ENCODE data around the gene NR4A3. TPM values are rescaled to one million over a fixed set of nuclear protein-coding genes. Genes with fewer than 3 reads are reported as not detected.
"Not testable (repeated sequence)": the region's sequence is repeated elsewhere in the genome, so short reads cannot be mapped to it uniquely, and the experiment has no call there.

Gene NR4A3
- total RNA-seq (2014; rRNA removed; shearing (Covaris generic)) = 37.7 and 43.5 TPM in 2 replicates
- 65.3 and 84.6 TPM in 2 replicates for polyA plus RNA-seq (2015; cell fraction: cytosol; rRNA removed)
- polyA plus RNA-seq (2015; cell fraction: nucleus; rRNA removed) = 34.7 and 36.0 TPM in 2 replicates

DNA sequence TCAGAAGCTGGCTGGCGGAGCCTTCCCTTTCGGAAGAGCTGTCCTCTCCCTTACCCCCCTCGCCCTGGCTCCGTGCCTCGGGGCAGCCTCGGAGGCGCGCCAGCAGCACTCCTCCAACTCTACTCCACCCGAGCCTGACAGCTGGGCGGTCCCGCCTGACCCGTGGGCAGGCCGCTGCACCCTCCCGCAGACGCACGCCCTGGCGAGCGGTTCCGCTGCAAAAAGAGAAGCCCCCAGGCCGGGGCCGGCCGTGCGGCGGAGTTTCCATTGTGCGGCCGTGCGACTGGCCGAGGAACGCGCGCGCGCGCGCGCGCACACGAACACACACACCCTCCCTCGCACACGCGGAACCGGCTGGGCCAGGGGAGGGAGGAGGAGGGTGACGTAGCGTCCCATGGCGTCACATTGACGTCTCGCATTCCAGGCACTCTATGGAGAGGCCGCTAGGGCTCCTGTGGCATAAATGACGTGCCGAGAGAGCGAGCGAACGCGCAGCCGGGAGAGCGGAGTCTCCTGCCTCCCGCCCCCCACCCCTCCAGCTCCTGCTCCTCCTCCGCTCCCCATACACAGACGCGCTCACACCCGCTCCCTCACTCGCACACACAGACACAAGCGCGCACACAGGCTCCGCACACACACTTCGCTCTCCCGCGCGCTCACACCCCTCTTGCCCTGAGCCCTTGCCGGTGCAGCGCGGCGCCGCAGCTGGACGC lies at the start of gene NR4A3:
TSS of gene NR4A3 (plus strand) at position 490 of the 713 bp plus-strand sequence. CDS start 6,158 bp downstream, outside the sequence.
- in situ Hi-C loops (cut with HindIII; ENCODE audit: low pct_unique_long_range_greater_than_20kb, low sequenced_read_pairs) = no loop called here
- DNase-seq (ENCODE audit: low read depth, low spot score) = peak; percentile 99

DNA sequence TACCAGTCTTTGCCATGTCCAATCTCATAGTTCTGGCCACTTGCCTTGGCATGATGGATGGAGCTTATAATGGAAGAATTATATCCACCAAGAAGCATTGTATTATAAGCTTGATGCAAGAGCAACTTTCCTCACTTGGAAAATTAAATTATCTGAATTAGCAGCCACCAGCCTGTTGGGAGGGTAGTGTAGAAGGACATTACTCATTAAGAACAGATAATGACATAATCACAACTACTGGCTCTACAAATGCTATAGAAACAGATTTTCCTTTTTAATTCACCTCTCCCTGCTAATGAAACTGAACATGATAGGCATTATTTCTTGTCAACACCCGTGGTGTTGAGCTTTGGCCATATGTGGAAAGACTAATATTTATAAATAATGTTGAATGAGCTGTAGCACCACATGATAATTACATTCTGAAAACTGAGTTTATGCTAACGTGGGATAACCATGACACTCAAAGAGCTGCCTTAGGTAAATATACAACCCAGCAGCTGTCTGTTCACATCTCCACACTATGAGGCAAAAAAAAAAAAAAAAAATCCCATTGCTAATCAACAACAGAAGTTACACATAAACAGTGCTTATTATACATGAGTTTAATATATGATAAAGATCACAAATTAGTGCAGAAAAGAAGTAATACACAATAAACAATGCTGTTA lies 48.1 kb upstream of the NR4A3 start:
- DNase-seq (ENCODE audit: low read depth, low spot score) = no peak
- in situ Hi-C loops (cut with HindIII; ENCODE audit: low pct_unique_long_range_greater_than_20kb, low sequenced_read_pairs) = no loop called here

DNA sequence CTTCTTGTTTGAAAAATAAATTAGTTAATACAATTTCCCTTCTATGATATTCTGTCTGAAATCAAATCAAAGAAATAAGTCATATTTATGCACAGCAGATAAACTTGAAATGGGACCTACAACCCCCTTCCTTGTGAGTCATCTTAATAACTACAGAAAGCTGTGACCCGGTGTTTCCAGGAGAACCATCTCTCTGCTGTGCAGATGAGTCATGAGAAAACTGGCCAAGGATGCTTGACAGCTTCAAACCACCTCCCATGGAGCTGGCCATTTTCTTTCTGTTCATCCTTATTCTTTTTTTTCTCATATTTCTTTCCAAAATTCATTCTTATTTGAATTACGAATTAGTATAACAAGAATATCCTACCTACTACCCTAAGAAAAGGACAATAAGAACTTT lies 43.4 kb upstream of the NR4A3 start:
- in situ Hi-C loops (cut with HindIII; ENCODE audit: low pct_unique_long_range_greater_than_20kb, low sequenced_read_pairs) = no loop called here
- DNase-seq (ENCODE audit: low read depth, low spot score) = no peak

DNA sequence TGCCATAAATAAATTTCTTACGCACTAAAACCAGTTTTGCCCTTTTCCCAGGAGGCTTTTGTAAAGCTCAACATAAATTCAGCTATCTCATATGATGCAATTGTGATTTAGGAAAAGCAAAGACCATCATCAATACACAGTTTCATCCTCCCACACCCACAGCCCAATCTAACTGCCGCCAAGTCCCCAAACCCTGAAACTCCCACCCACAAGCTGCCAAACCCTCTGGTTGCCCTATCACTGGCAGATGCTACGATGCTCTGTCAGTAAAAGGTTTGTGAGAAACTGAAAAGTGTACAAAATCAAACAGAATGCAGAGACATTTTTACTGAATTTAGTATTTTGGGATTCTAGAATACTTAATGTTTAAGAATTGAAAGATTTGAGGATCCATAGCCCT lies 42.8 kb upstream of the NR4A3 start:
- in situ Hi-C loops (cut with HindIII; ENCODE audit: low pct_unique_long_range_greater_than_20kb, low sequenced_read_pairs) = no loop called here
- no peak for DNase-seq (ENCODE audit: low read depth, low spot score)

DNA sequence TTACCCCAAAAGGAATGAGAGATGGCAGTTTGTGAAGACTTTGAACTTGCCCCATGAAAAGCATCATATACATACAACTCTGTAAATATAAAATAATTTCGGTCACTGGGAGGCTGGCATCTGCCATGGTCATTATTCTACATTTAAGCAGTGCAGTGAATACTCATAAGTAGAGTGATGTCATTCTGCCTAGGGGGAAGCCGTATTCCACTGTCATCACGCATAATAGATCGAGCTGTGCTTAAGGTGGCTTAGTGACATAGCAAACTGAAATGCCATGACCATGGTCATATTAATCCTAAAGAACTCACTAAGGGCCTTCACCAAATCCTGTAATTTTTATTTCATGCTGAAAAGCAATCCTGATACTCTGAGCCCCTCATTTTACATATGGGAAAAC lies 42.4 kb upstream of the NR4A3 start:
- DNase-seq (ENCODE audit: low read depth, low spot score) = no peak
- in situ Hi-C loops (cut with HindIII; ENCODE audit: low pct_unique_long_range_greater_than_20kb, low sequenced_read_pairs) = no loop called here

DNA sequence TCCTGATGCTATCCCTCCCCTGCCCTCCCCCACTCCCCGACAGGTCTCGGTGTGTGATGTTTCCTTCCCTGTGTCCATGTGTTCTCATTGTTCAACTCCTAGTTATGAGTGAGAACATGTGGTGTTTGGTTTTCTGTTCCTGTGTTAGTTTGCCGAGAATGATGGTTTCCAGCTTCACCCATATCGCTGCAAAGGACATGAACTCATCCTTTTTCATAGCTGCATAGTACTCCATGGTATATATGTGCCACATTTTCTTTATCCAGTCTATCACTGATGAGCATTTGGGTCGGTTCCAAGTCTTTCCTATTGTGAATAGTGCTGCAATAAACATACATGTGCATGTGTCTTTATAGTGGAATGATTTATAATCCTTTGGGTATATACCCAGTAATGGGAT lies 39.3 kb upstream of the NR4A3 start:
- DNase-seq (ENCODE audit: low read depth, low spot score); in situ Hi-C loops (cut with HindIII; ENCODE audit: low pct_unique_long_range_greater_than_20kb, low sequenced_read_pairs): not testable (repeated sequence)

DNA sequence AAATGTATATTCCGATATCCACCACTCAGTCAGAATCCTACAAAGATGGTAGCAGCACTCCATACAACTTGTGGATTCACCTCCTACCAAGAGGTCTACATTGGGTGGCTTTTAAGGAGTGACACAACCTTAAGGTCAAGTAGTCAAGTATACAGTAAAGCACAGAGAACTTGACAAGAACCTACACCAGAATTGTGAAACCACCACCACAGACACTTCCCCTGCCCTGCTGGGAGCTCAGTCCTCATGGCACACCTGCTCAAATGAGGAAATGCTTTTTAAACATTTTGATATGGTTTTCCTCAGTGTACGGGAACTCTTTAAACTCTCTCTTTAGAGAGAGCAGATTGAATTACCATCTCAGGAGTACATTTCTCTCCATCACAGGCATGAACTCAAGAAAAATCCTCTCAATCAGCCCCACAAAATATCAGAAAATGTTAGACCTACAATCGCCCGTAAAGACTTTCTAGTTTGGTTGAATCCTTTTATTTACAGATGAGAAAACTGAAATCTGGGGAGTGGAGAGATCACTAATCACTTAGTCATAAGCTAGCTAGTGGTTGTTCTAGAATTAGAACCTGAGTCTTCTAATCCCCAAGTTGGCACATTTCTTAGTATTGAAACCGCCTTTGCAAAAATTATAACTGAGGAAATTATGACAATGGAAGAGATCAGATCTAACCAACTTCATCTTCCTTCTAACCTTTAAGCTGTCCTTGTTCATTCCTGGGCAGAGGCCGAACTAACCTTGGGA lies 38.5 kb upstream of the NR4A3 start:
- DNase-seq (ENCODE audit: low read depth, low spot score) = no peak
- in situ Hi-C loops (cut with HindIII; ENCODE audit: low pct_unique_long_range_greater_than_20kb, low sequenced_read_pairs) = no loop called here

DNA sequence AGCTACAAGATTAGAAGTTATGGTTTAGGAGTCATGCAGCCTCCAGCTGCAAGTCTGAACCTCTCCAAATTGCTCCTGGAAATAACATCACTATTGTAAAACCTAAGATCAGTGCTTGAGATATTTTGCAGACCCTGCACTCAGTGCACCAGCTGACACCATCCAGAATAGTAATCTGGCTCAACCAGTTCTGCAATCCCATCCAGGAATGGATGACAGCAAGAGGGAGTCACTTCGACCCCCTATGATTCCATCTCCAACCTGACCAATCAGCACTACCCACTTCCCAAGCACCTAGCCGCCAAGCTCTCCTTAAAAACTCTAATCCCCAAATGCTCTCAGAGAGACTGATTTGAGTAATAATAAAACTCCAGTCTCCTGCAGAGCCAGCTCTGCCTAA lies 37.9 kb upstream of the NR4A3 start:
- in situ Hi-C loops (cut with HindIII; ENCODE audit: low pct_unique_long_range_greater_than_20kb, low sequenced_read_pairs) = no loop called here
- DNase-seq (ENCODE audit: low read depth, low spot score) = no peak

DNA sequence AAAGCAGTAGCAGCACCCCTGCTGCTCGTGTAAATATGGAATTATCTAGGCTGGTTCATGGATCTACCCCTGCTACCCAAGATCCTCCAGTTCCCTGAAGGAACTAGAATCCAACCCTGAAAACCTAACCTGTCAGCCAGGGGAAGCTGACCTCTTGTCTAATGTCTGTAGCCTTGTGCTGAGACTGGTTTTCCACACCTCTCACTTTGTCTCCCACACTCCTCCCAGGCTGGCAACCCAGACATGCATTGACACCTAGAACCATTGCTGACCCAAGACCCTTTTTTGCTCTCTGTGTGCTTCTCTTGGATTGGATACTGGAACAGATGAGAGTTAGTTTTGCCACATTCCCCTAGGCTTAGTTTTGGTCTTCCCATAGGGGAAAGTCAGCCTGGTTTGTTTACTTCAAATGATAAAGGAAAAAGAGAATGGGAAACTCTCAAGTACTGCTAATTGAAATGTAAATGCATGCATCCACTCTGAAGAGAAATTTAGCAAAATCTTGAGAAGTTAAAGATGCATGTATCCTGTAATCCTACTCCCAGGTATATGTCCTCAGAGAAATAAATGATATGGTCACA lies 36.6 kb upstream of the NR4A3 start:
- in situ Hi-C loops (cut with HindIII; ENCODE audit: low pct_unique_long_range_greater_than_20kb, low sequenced_read_pairs) = no loop called here

DNA sequence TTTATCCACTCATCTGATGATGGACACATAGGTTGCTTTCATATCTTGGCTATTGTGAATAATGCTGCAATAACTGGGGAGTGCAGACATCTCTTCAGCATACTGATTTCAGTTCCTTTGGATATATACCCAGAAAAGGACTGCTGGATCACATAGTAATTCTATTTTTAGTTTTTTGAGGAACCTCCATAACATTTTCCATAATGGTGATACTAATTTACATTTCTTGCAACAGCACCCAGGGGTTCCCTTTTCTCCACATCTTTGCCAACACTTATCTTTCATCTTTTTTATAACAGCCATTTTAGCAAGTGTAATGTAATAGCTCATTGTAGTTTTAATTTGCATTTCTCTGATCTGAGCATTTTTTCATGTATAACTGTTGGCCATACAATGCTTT lies 34.1 kb upstream of the NR4A3 start:
- DNase-seq (ENCODE audit: low read depth, low spot score) = no peak
- in situ Hi-C loops (cut with HindIII; ENCODE audit: low pct_unique_long_range_greater_than_20kb, low sequenced_read_pairs) = no loop called here

More for the DNA sequence above, 36.6 kb upstream of the NR4A3 start:
- DNase-seq (ENCODE audit: low read depth, low spot score) = no peak

DNA sequence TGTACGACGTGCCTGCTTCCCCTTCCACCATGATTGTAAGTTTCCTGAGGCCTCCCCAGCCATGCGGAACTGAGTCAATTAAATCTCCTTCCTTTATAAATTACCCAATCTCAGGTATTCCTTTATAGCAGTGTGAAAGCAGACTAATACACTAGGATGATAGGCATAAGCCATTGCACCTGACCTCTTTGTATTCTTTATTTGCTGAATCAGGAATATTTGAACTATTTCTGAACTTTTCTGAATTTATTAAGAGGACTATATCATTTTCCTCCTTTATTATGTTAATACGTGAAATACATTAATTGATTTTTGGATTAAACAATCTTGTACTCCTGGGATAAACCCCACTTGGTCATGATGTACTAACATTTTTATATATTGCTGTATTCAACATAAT lies 28.2 kb upstream of the NR4A3 start:
- in situ Hi-C loops (cut with HindIII; ENCODE audit: low pct_unique_long_range_greater_than_20kb, low sequenced_read_pairs) = no loop called here
- DNase-seq (ENCODE audit: low read depth, low spot score) = no peak

DNA sequence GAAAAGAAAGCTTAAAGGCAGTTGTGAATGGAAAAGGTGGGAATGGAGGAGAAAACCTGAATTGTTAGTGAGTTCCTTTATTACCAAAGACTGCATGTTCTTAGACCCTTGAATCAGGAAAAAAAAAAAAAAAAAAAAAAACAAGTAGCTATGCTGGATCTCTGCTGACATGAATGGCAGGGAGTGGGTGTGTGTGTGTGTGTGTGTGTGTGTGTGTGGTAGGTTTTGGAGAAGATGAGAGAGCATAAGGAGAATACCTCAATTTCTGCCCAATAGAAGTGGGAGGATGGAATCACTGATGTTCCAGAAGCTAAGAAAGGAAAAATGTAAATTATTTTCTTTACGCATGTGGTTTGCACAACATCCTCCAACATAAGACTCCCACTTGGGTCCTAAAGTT lies 25.5 kb upstream of the NR4A3 start:
- in situ Hi-C loops (cut with HindIII; ENCODE audit: low pct_unique_long_range_greater_than_20kb, low sequenced_read_pairs) = no loop called here
- no peak for DNase-seq (ENCODE audit: low read depth, low spot score)

DNA sequence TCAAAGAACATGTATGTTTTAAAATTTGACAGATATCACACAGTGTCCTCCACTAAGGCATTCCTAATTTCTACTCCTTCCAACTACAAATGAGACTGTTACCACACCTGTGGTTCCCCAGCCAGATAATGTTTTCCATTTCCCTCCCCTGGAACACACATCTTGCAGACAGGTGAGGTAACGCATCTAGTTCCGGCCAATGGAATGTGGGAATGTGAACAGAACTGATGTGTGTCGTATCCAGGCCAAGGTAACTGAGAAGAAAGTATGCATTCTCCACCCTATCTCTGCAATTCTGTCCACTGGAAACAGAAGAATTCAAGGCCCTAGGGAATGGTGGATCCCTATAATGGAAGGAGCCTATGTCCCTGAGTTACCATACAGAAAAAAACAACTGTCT lies 19.9 kb upstream of the NR4A3 start:
- in situ Hi-C loops (cut with HindIII; ENCODE audit: low pct_unique_long_range_greater_than_20kb, low sequenced_read_pairs) = no loop called here

DNA sequence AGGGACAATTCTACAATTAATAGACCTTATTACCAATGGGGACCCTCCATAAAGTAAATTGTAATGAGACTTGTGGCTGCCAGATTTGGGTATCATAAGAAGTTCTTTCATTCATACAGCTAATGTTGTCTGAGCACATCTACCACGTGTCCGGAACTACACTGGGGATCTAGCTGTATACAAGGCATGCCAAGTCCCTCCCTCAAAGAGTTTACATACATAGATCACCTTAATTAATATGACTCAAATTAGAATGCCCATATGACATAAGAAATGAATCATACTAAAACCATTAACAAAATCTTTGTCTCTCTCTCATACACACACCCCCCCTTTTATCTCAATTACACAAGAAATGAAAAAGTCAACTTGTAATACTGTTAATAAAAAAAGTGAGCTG lies 18.0 kb upstream of the NR4A3 start:
- in situ Hi-C loops (cut with HindIII; ENCODE audit: low pct_unique_long_range_greater_than_20kb, low sequenced_read_pairs) = no loop called here
- no peak for DNase-seq (ENCODE audit: low read depth, low spot score)

More for the DNA sequence above, 19.9 kb upstream of the NR4A3 start:
- DNase-seq (ENCODE audit: low read depth, low spot score) = no peak

DNA sequence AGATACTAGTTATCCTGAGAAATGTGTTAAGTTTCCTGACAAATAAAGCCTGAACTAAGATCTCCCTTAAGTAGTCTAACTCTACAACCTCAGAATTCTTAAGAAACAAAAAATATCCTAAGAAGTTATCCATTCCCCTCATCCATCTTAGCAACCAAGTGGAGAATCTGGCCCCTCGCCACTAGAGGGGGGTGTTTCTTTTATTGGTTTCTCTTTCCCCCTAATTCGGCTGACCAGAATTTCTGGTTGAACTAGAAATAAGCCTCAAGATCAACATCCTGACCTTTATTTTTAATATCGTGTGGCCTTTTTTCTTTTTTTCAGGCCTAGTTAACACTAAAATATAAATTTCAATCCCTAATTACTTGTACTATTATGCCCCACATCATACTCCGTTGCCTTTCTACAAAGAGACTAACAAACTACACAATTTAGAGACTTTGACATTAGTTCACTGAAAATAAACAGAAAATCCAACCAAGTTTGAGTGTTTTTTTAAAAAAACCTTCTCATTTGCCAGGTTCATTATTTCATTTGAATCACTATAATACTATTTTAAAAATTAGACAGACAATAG lies 14.3 kb upstream of the NR4A3 start:
- DNase-seq (ENCODE audit: low read depth, low spot score) = peak; percentile 84
- in situ Hi-C loops (cut with HindIII; ENCODE audit: low pct_unique_long_range_greater_than_20kb, low sequenced_read_pairs) = no loop called here

DNA sequence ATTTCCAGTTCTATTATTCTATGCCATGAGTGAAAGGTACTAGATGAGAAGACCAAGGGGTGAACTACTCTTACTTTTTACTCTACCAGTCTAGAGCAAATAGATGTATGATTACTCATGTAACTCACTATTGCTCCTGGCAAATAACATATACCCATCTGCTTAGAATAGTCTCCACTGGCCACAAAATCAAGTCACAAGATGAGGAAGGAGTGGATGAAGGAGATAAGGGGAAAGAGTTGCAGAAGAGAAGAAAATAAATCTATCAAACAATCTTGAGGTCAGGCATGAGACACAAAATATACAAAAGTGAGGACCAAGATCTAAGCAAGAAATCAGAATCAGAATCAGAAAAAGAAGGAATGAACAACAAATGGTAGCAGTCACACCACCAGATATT lies 13.7 kb upstream of the NR4A3 start:
- no peak for DNase-seq (ENCODE audit: low read depth, low spot score)
- in situ Hi-C loops (cut with HindIII; ENCODE audit: low pct_unique_long_range_greater_than_20kb, low sequenced_read_pairs) = no loop called here

DNA sequence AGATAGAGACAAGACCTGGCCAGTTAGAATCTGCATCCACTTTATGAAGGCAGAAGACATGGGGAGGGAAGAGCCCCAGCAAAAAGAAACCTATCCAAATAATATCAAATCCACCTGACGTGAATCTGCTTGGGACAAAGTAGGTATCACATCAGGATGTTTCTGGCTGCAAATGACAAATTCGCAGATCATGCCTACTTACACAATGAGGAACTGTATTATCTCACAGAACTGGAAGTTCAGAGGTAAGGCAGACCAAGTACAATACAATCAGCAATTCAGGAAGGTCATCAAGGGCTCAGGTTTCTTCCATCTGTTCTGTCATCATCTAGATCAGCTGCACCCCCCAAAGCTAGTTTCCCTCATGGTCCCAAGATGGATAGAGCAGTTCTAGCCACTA lies 13.2 kb upstream of the NR4A3 start:
- no peak for DNase-seq (ENCODE audit: low read depth, low spot score)
- in situ Hi-C loops (cut with HindIII; ENCODE audit: low pct_unique_long_range_greater_than_20kb, low sequenced_read_pairs) = no loop called here
